VCaP (cell line): ENCODE data around the gene CSNK1A1.
"Not testable (repeated sequence)": the region's sequence is repeated elsewhere in the genome, so short reads cannot be mapped to it uniquely, and the experiment has no call there.

Experiments
- H3K27ac ChIP-seq: fragments of 450-650 bp; 2 replicates; pipeline ENCODE4 v1.5.1; 2017
- CTCF ChIP-seq: fragments of 450-650 bp; conservative IDR thresholded peaks from 2 replicates; pipeline ENCODE4 v1.5.1; 2017; ENCODE audit warnings: mild to moderate bottlenecking, moderate library complexity

The CSNK1A1 gene

GRCh38 chr5:149445739-149446369 lies 105.4 kb downstream of the CSNK1A1 start:
- no peak for TF ChIP-seq CTCF
- H3K27ac ChIP-seq: no peak overlapping the region

- no peak overlapping the region for H3K27ac ChIP-seq
- no peak for TF ChIP-seq CTCF
Observed at GRCh38 chr5:149445343-149445738, 105.9 kb downstream of the CSNK1A1 start.

- H3K27ac ChIP-seq: not testable (repeated sequence)
Observed at GRCh38 chr5:149444430-149444829, 106.8 kb downstream of the CSNK1A1 start.

GRCh38 chr5:149443210-149443609 lies 108.0 kb downstream of the CSNK1A1 start:
- TF ChIP-seq CTCF: no peak
- peak overlapping the region; percentile 60 for H3K27ac ChIP-seq

- TF ChIP-seq CTCF: peak; percentile 96
- H3K27ac ChIP-seq: peak overlapping the region; percentile 60
Observed at GRCh38 chr5:149442563-149443182, 108.6 kb downstream of the CSNK1A1 start.
